ENCODE results near the gene F2R. TPM values are rescaled to one million over a fixed set of nuclear protein-coding genes. Genes with fewer than 3 reads are reported as not detected.

Gene F2R
- total and polyA plus RNA-seq, 10 of the 15 experiments (the other 5 are each of a cell fraction or from before 2014, with no cell fraction given), result 1.8 to 75.4 (median 8.0) TPM

DNA sequence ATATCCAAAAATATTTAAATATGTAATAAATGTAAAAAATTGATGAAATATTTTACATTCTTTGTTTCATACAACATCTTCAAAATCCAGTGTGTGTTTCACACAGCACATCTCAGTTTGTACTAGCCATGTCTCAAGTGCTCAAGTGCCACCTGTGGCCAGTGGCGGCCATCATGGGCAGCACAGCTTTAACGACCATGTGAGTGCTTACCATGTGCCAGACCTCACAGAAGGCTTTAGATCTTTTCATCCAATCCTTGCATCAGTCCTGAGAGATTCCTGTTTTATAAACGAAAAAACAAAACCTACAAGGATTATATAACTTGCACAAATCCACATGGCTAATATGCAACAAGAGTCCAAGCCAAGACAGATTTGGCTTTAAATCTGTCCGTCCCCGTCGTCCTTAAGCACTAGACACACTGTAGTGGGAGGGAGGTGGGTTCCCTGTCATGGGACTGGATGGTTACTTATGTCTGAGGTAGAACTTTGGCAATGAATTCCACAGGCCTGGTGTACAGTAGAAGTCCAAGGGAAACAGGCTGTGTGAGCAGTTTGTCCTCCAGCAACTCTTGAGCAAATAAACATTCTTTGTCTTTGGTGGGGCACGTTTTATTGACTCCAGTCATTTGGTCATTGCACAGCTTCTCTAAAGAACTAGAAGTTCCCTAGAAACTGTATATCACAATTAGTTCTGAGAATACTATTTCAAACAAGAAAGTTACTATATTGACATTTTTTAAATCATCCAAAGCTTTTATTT, 25.0 kb upstream of the F2R start:
- intact Hi-C loops (cut with micrococcal nuclease; ENCODE audit: unreplicated experiment), result no loop called here
- no peaks in the 10 kb centered on the region for H3K27me3 ChIP-seq (replicated peaks in 1 of 2; ENCODE audit: control insufficient read depth in 2 of 2, insufficient read depth in 2 of 2, low read length in 1 of 2)
- H3K4me3 ChIP-seq, result no peak overlapping the region
- WGBS (ENCODE audit: insufficient coverage, insufficient replicate concordance, low lambda C conversion rate, missing lambda C conversion rate), result 89% methylated on average over 7 of the region's 7 CpGs
- no peaks in the 10 kb centered on the region for H3K79me2 ChIP-seq (ENCODE audit: control insufficient read depth, insufficient read depth, low read length)
- TF ChIP-seq ZBED1 (IDR thresholded peaks at IDR 0.05; ENCODE audit: borderline replicate concordance), result no peak
- no peak for TF ChIP-seq SKIL (IDR thresholded peaks at IDR 0.05; ENCODE audit: low read depth, poor library complexity, severe bottlenecking)
- TF ChIP-seq KDM1A (IDR thresholded peaks at IDR 0.05; ENCODE audit: borderline replicate concordance), result no peak
- TF ChIP-seq YBX1 (IDR thresholded peaks at IDR 0.05), result no peak
- no peak for TF ChIP-seq ZNF687 (IDR thresholded peaks at IDR 0.05)
- no peak overlapping the region for H3K27ac ChIP-seq (ENCODE audit: control insufficient read depth, insufficient read depth)
- H4K20me1 ChIP-seq (ENCODE audit: control insufficient read depth, insufficient read depth), result no peaks in the 10 kb centered on the region
- in situ Hi-C loops (cut with MboI), result no loop called here
- SMC1A ChIA-PET (ENCODE audit: uncharacterized antibody, unreplicated experiment), result interaction anchor here (1.0 to 1.5 kb wide), 4 partner anchors 11 to 83 kb away, joined by 3 to 6 read pairs (median 4); no protein-coding TSS in a partner anchor
- peaks cover 10% of the 10 kb centered on the region for H3K4me1 ChIP-seq (ENCODE audit: control insufficient read depth, insufficient read depth, low read length)
- CTCF ChIA-PET, result interaction anchor here (0.9 to 1.3 kb wide), 4 partner anchors 27 to 89 kb away, joined by 3 to 4 read pairs (median 3); no protein-coding TSS in a partner anchor
- RAD21 ChIA-PET (ENCODE audit: unreplicated experiment), result interaction anchor here (0.8 to 1.4 kb wide), 3 partner anchors 46 to 84 kb away, joined by 3 to 6 read pairs (median 4); no protein-coding TSS in a partner anchor
- ATAC-seq, result peak; percentile 23
- H3K4me2 ChIP-seq (ENCODE audit: control insufficient read depth, insufficient read depth), result 0 out of 2 replicates have a peak overlapping the region, but pooled peaks have one; percentile 50
- DNase-seq (ENCODE audit: low read depth, low spot score), result no peak
- no peaks in the 10 kb centered on the region for H3K9me3 ChIP-seq (replicated peaks; ENCODE audit: control insufficient read depth, insufficient read depth, low read length)
- BruUV-seq (replicated peaks), result no TSS peak
- no peak overlapping the region for H2AFZ ChIP-seq (ENCODE audit: control insufficient read depth, low read depth, low read length)
- no peak for FAIRE-seq
- H3K36me3 ChIP-seq (ENCODE audit: control insufficient read depth in 2 of 2, insufficient read depth in 2 of 2, low read length in 1 of 2), result no peaks in the 10 kb centered on the region; a peak in 1 of 4 replicates
- POLR2A ChIA-PET, result interaction anchor here (0.6 to 2.2 kb wide), 2 partner anchors 16 to 200 kb away, joined by 6 read pairs; no protein-coding TSS in a partner anchor
- H3K9ac ChIP-seq (ENCODE audit: control insufficient read depth, insufficient read depth, low read length), result no peak overlapping the region
